GM19468 (cell line): ENCODE results near the gene AGPS.
"Not testable (repeated sequence)": the region's sequence is repeated elsewhere in the genome, so short reads cannot be mapped to it uniquely, and the experiment has no call there.

Experiments
- ATAC-seq: cut with Tn5 transposase; IDR thresholded peaks from one replicate; pipeline ENCODE4 v1.9.1; 2021; ENCODE audit warnings: mild to moderate bottlenecking, moderate library complexity, moderate number of reproducible peaks; ENCODE audit not compliant: unreplicated experiment; ENCODE audit errors: extremely low read depth

The AGPS gene

DNA sequence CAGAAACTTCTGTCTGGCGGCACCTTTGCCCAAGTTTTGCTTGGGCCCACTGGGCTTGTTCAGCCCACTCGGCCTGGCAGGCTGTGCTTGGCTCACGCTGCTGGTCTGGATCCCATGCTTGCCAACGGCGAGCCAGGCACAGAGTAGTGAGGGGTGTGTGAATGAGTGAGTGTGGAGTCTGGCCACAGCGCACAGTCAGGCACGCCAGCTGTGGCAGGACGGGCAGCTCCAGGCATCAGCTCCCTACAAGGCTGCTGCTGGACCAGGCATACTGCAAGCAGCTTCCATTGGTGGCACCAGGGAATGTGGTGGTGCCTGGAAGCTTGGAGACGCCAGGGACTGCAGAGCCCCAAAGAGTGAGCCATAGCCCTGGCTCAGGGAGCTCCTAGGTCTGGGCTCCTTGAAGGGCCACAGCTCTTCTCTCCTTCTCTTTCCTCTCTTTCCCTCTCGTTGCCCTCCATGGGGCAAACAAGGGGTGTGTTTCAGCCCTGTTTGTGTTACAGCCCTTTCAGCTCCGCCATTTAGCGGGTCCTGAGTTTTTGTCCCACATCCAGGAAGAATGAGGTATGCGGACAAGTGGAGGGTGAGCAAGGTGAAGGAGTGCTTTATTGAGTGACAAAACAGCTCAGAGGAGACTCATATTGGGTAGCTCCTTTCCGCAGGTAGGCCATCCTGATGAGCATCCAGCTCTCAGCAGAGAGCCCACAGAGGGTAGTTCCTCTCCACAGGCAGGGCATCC lies 73.0 kb downstream of the AGPS start:
- no peak for ATAC-seq

DNA sequence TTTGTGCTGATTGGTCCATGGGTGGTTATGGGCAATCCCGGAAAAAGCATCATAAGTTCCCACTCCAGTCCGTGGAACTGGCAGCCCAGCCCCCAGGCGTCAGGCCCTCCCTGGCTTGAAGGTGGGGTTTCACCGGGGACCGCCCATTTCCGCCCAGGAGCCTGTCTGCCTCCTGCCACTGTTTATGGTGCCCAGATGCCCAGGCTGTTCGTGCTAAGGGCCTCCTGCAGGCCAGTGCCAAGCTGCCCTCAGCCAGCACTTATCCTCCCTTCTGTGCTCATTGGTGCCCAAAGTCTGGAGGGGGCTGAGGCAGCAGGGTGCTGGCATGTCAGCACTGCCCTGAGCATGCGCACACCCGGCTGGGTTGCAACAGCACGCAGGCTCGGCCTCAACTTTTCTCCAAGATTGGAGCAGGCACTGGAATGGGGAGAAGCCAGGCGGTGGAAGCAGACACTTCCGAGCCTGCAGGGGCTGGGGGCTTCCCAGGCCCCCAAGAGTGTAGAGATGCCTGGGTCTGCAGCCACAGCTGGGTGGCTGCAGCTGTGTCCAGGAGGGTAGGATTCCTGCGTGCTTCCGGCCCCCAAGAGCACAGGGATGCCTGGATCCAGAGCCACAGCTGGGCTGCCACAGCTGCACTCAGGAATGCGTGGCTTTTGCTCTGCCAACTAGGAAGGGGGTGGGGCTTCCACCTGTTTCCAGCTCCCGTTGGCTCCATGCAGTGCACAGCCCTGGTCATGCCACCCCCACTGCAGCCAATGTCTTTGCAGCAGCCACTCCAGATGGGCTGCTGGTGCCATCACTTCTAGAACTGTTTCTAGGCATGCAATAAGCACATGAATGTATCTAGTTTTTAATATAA lies 74.0 kb downstream of the AGPS start:
- no peak for ATAC-seq

DNA sequence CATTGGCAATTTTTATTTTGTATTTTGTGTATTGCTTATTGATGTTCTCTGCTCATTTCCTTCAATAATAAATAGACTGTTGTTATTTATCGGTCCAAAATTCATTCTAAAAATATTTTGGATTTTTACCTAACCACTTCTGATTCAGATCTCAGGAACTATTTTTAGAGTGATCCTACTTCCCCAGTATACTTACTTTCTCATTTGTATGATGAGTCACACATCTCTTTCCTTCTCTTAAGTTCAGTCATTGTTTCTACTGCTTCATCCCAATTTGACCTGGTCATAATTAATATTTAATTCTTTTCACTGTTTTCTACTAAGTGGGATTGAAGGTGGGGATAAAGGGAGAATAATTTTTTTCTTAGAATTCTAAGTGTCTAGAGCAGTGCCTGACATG lies 75.1 kb downstream of the AGPS start:
- ATAC-seq, result no peak

DNA sequence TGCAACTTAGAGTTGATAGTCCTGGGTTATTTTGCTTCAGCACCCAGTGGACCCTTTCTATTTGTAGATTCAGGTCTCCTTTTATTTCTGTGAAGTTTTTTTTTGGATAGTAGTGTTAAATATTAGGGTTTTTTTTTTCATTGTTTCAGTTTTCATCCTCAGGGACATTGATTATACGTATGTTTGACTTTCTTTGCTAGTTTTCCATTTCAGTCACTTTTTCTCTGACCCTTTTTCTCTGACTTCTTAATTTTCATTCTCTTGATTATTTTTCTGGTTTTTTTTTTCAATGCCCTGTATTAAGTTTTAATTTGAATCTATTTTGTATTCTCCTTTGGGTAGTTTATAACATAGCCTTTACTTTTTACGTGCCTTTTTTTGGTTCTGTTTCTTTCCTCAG lies 79.4 kb downstream of the AGPS start:
- ATAC-seq, result no peak

DNA sequence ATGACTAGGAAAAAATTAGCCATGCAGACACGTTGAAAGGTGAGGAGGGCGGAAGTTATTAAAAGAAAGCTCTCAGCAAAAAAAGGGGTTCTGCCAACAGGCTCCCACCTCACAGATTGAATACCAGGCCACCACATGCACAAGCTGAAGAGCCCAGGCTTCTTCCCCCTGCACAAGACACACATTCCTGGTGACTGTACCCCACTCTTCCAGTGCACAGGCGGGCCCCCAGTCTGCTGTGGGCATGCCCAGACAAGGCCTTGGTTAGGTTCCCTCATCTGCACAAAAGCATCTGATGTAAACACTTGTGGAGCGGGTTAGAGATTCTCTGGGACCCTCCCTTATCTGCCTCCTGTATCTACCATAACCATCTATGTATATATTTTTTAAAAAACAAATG lies 81.7 kb downstream of the AGPS start:
- ATAC-seq, result no peak

DNA sequence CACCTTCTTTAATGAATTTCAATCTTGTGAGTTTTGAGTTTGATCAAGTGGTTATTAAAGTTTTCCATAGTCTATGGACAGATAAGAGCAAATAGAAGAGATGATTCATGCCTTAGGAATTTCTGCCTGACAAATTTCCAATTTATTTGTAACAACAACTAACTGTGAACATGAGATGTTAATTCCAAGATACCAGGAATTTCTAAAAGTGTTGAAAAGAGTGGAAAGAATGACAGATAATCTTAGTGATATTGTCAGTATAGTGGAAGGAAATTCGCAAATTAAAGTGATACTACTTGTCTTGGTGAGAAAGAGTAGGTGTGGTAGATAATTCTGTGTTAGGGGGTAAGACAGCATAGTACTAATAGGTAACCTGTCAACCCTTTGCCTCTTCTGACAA lies 82.4 kb downstream of the AGPS start:
- no peak for ATAC-seq

DNA sequence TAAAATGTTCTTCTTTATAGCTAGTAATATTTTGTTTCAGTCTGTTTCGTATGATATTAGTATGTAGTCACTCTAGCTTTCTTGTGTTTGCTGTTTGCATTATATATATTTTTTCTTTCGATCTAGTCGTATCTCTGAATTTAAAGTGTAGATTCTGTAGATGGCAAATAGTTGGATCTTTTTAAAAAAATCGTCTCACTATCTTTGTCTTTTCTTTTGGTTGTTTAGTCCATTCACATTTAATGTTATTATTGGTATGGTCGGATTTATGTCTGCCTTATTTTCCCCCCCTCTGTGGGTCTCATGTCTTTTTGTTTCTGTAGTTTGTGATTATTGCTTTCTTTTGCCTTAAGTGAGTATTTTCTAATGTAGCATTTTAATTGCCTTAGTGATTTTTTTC lies 84.3 kb downstream of the AGPS start:
- ATAC-seq, result no peak

DNA sequence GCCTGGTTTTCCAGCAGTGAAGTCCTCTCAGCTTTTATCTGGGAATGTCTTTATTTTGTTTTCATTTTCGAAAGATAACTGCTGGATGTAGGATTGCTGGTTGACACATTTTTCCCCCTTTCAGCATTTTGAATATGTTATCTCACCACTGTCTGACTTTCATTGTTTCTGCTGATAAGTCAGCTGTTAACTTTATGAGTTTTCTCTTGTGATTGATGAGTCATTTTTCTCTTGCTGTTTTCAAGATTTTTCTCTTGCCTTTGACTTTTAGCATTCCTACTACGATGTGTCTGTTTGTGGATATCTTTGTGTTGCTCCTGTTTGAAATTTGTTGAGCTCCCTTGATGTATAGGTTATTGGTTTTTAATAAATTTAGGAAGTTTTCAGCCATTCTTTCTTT lies 85.5 kb downstream of the AGPS start:
- ATAC-seq, result no peak

DNA sequence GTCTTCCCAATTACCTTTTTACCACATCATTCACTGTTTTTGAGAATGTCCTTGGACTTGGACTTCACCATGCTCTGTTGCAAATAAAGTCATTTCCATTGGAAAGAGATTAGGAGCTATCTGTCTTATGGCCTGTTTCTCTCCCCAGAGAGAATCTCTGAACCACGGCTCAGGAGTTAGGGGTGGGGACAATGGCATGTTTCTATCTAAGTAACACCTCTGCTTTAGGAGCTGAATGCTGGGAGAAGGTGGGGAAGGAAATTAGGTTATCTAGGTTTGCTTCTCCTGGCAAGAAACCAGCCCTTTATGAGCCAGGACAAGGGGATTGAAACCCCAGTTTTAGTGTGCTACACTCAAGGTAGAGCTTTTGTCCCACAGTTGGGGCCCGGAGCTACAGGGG lies 86.3 kb downstream of the AGPS start:
- no peak for ATAC-seq

DNA sequence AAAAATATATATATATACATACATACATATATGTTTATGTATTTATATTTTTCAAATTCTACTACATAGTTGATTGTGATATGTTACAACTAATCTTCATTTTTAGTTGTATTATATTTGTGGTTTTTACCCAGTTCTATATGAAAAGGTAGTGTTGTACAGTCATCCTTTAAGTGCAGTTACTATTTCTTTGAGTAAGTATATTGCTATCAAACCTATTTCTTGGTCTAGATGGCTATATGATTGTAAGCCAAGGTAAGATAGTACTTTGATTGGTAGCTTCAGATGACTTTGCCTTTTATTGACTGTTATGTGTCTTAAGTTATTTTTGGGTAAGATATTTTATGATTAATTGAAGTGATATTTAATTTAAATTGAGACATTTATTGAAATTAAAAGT lies 89.6 kb downstream of the AGPS start:
- ATAC-seq, result no peak

DNA sequence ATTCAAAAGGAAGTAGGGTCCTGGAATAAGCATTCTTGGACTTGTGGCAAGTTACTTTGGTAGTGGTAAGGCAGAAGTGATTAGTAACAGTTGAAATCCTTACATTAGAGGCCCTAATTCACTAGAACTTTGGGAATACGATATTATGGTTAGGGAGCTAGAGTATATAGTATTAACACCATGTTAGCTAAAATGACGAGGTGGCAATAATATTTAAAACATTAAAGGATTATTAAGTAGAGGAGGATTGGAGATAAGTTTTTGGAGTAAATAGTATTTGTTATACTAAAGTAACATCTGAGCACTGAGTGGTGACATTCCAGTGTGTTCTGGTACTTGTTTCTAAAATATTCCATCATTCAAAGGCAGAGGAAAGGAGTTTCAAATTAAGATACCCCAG lies 91.0 kb downstream of the AGPS start:
- ATAC-seq, result no peak

DNA sequence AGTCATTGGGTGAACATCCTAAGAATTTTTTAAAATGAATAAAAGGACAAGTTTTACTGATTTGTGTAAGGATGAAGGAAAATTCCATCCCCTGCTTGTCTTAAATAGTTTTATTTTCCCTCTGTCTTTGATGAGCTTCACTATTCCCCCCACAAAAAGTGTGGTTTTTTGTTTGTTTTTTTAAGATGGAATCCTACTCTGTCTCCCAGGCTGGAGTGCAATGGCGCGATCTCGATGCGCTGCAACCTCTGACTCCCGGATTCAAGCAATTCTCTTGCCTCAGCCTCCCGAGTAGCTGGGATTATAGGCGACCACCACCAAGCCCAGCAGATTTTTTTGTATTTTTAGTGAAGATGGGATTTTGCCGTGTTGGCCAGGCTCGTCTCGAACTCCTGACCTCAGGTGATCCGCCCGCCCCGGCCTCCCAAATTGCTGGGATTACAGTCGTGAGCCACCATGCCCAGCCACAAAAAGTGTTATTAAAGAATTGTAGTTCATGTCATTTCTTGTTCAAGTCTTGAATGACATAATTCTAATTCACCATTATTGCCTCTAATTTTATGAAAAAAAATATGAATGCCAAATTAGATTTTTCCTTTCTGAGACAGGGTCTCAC lies 91.7 kb downstream of the AGPS start:
- ATAC-seq, result no peak

DNA sequence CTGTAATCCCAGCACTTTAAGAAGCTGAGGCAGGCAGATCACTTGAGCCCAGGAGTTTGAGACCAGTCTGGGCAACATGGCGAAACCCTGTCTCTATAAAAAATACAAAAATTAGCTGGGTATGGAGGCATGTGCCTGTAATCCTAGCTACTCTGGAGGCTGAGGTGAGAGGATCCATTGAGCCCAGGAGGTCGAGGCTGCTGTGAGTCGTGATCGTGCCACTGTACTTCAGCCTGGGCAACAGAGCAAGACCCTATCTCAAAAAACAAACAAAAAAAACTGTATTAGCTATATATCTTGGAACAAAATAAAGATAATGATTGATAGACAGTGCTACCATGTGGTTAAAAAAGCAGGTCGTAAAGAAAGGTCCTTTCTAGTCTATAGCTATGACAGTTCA lies 93.1 kb downstream of the AGPS start:
- ATAC-seq, result not testable (repeated sequence)

DNA sequence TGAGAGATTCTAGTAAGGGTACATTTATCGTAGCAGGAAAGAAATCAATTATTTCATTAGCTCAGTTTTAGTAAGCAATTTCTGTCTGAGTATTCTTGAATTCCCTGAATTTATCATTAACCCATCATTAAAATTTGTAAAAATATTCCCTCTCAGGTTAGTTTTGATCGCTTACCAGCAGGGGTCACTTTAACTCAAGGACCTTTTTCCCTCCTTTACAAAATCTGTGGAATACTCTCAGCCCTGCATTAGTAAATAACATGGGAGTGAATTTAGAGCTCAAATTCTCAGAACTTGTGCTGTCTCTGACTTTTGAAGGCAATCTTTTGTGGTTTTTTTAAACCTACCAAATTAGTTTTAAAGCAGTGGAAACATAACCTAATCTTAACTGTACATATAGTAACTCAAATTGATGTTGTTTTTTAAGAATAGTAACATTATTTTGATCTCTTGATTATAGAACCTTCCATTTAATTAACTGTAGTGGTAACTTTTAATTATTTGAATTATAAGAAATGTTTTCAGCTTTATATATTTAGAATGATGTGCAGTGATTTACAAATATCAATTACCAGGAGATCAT lies 97.2 kb downstream of the AGPS start:
- no peak for ATAC-seq

DNA sequence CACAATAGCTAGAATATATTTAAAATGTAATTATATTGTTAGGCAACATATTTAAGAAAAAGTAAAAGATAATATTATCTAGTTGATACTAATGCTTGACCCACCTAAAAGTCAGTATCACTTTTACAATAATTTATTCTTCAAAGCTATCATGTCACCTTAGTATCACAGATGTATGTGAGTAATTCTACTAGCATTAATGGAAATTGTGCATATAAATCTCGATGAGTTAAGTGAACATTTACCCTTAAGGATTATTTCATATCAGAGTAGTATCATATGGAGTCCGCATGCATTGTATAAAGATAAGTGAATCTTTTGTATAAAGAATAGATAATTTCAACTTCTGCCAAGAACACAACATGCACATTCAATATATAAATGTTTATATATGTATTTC lies 103.4 kb downstream of the AGPS start:
- no peak for ATAC-seq

DNA sequence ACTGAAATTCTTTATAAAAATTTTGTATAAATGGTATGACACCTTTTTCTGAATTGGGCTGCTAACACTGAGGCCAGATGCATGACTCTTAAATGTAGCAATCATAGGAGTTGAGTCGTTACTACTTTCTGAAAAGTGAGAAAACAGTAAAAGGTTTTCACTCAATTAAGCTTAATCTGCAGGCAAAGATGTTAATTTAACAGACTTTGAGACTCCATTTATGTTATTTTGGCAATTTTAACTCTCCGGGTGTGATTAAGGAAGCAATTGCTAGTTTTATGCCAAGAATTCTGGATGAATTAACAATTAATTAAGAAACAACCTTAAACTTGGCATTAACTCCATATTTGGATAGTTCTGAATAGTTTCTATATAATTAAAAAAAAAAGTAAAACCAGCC lies 104.3 kb downstream of the AGPS start:
- ATAC-seq, result no peak

DNA sequence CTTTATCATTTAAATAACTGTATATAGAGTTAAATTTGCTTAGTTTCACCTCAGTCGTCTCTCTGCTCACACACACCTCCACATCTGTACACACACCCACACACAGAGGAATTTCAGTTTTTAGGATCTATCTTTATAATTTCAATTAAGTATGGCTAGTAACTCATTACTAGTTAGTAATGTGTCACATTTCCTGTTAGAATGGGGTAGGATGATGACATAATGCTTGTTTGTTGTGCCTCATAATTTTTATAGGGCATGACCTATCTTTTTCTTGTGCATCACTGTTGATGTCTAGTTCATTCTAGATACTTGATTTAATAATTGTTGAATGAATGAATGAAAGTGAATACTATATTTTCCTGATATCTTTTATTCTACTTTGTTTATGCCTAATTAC lies 108.6 kb downstream of the AGPS start:
- ATAC-seq, result no peak

DNA sequence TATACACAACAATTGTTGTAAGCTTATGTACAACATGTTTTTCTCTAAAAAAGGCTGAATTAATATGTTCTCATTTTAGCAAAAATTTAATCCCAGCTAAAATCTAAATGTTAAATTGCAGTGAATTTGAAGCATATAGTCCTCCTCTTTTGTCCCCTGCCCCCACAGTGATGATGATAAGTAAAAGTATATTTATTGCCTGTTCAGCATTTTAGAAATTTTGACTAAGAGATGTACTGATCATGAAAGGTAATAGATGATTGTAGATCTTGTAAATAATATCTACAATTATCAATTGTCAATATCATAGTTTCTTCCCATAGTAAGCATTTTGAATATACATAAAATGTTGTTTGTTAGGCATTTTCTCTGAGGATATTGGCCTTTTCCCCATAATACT lies 113.9 kb downstream of the AGPS start:
- ATAC-seq, result no peak

DNA sequence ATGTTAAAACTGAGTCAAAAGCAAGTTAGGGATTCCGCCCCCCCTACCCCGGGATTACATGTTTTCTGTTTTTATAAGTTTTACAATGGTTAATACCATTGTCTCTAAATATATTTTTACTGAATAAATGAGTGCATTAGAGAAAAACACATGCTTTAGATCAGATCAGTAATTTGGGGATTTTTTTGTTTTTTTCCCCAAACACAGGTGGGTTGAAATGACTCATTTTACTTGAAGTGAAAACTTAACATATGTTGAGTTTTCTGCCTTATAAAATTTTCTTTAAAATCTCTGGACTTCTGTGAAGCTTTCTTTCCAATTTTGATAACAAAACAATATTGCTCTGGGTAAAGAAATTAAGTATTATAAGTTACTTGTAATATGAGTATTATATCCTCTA lies 114.4 kb downstream of the AGPS start:
- ATAC-seq, result no peak

DNA sequence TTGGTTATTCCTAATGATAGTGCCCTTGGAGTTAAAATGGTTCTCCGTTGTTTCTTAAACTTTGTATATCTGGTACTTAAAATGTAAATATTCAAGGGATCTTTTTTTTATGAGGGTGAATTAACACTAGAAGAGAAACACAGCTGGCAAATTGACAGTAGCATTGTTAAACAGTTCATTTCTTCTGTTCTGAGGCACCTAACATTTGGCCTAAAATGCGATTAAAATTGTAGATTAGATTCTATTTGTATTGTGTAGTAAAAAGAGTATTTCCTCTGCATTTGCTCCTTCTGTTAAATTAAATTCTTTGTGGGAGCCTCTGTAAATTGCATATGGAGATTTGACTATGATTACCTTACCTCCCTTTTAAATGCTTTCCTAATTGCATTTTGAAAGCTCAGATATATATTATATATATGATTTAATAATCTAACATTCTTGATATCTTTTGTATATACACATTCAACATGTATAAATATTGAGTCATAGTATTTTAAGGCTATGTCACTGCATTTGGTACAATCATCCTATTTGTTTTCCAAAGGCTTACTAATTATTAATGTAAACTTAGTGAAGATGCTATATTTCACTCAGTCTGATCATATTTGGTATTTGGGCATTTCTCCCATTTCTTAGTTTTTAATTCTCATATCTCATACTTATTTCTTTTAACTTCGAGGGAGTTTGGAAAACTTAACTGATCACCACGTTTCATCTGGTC lies 124.4 kb downstream of the AGPS start:
- no peak for ATAC-seq
